Measurements from ENCODE around the gene ALG8. TPM values are rescaled to one million over a fixed set of nuclear protein-coding genes. Genes with fewer than 3 reads are reported as not detected.

Gene ALG8
- polyA plus RNA-seq, 1 of the 3 experiments (the other 2 are of a cell fraction): 42.0 TPM

DNA sequence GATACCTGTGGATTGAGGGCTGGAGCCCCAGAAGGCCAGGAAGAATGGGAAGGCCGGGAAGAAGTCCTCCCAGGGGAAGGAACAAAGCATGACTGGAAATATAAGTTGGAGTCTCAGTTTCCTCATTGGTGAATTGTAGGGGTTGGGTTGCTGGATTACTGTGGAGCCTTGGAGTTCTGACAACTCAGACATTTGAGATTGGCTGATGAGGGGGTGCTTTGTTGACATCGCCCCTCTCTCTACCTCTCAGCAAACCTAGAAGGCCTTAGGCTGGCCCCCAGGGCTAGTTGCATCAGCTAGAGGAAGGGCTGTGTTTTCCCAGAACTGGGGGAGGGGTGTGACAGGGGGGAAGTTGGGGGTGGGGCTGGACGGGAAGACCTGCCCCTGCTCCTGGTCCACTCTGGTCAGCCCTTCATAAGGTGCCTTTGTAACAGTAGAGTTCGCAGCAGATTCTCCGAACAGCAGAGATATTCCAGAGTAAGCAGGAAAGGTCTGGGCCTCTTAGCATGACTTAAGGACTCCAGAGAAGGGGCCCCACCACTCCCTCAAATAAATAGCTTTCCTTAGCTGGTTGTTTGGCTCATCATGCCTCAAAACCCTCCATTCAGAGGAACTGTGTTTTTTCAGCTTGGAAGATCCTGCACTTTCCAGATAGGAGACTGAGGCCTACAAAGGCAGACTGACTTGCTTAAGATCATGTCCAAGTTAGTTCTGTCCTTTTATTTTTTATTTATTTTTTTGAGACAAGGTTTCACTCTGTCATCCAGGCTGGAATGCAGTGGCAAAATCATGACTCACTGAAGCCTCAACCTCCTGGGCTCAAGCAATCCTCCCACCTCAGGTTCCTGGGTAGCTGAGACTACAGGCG, 88.2 kb downstream of the ALG8 start:
- TF ChIP-seq FOSL2 (IDR thresholded peaks at IDR 0.05; ENCODE audit: borderline replicate concordance, low read depth) (peak; percentile 52; the same call in 1 of the 2 replicates), SIN3A (IDR thresholded peaks at IDR 0.05; ENCODE audit: borderline replicate concordance, low read depth, low read length) (no peak), USF1 (IDR thresholded peaks at IDR 0.05; ENCODE audit: borderline replicate concordance, low read depth) (no peak), TCF12 (IDR thresholded peaks at IDR 0.05) (0 out of 2 replicates have a peak, but pooled peaks have one; percentile 6)
- Histone ChIP-seq H3K27me3 (ENCODE audit: insufficient read depth) (no peaks in the 10 kb centered on the region), H3K36me3 (replicated peaks in 1 of 2; ENCODE audit: control insufficient read depth in 1 of 2, insufficient read depth in 2 of 2, low read length in 1 of 2) (no peaks in the 10 kb centered on the region), H3K9ac (peak overlapping the region; percentile 39; the same call in 1 of the 2 replicates), H3K9me3 (no peaks in the 10 kb centered on the region), H2AFZ (ENCODE audit: low read depth) (peak overlapping the region; percentile 74; the same call in 1 of the 2 replicates), H3K79me2 (ENCODE audit: insufficient read depth) (no peaks in the 10 kb centered on the region), H3K9me2 (no peaks in the 10 kb centered on the region), H3K4me1 (ENCODE audit: control insufficient read depth in 1 of 2, insufficient read depth in 2 of 2, low read depth in 1 of 2, low read length in 1 of 2) (peaks cover 2 to 4% of the 10 kb centered on the region in 2 experiments; a peak in 2 of 4 replicates), H4K20me1 (ENCODE audit: insufficient read depth) (no peaks in the 10 kb centered on the region), H3K27ac (ENCODE audit: low read depth in 2 of 2, low read length in 1 of 2) (peak overlapping the region in 1 of 2 experiments; percentile 71; a peak in 2 of 4 replicates), H3F3A (replicated peaks; ENCODE audit: insufficient read depth) (peaks cover 7% of the 10 kb centered on the region), H3K4me3 (ENCODE audit: low read depth in 2 of 2, low read length in 1 of 2) (no peak overlapping the region), H3K4me2 (peak overlapping the region; percentile 50; the same call in 1 of the 2 replicates)
- POLR2A ChIA-PET: no interaction called here
- CTCF ChIA-PET: interaction anchor here (1.4 kb wide), 1 partner anchor 434 kb away, joined by 3 read pairs; no protein-coding TSS in a partner anchor
- WGBS (ENCODE audit: low lambda C conversion rate): 84% methylated on average over 6 of the region's 6 CpGs
- no peak for DNase-seq

Small RNA genes lying within 50 kb of the gene (small RNA-seq; reads per million reads assigned to genes)
- 0 reads per million in 7 experiments for gene RNU6-126P

Other genes with a start within 250 kb of the ALG8 start
- 23.0 and 30.0 TPM in 2 replicates for gene INTS4, start 145.0 kb downstream of the ALG8 start, polyA plus RNA-seq (2012; rRNA removed)
- 0.25 and 0.32 TPM in 2 replicates for gene KCTD14, start 116.3 kb downstream of the ALG8 start, polyA plus RNA-seq (2012; rRNA removed)
- 0.10 TPM in 1 of 2 replicates, not detected in the other for gene THRSP, start 75.8 kb downstream of the ALG8 start, polyA plus RNA-seq (2012; rRNA removed)
- 198 and 235 TPM in 2 replicates for gene NDUFC2, start 59.8 kb downstream of the ALG8 start, polyA plus RNA-seq (2012; rRNA removed)
- 5.0 and 7.5 TPM in 2 replicates for gene KCTD21, start 49.0 kb upstream of the ALG8 start, polyA plus RNA-seq (2012; rRNA removed)
- 8.0 and 8.4 TPM in 2 replicates for gene USP35, start 49.3 kb upstream of the ALG8 start, polyA plus RNA-seq (2012; rRNA removed)